ENCODE results near the gene LARGE1.

- TF ChIP-seq CTCF (IDR thresholded peaks at IDR 0.05) (no peak), POLR2AphosphoS5 (IDR thresholded peaks at IDR 0.05; ENCODE audit: insufficient read depth in 1 of 2, low read depth in 1 of 2) (no peak), POLR2A (IDR thresholded peaks at IDR 0.05) (no peak)
Measured at GRCh38 chr22:33402325-33402724, 518.0 kb downstream of the LARGE1 start.
